ENCODE data around the gene COL9A3. TPM values are rescaled to one million over a fixed set of nuclear protein-coding genes. Genes with fewer than 3 reads are reported as not detected.
A peak's percentile ranks its signal among the peaks of the same experiment; 100 is the strongest.
"Not testable (repeated sequence)": the region's sequence is repeated elsewhere in the genome, so short reads cannot be mapped to it uniquely, and the experiment has no call there.

The COL9A3 gene
- total and polyA plus RNA-seq, 8 donors: 2.3 to 107 (median 56.2) TPM

DNA sequence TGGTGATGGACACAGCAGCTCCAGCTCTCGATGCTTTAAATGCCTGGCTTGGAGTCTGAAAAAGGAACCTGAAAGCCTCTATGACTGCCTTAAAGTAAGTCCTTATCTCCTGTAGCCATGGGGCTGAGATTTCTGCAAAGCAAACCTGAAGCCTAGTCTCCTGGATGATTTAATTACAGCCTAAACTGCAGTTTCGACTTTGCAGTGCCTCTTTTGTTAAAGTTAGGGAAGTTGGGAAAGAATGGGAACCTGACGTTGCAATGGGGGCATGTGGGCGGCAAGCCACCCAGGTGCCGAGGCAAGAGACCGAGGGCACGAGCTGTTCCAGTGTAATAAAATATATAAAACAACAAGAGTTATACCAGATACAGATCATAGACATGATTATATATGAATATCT is 56.4 kb downstream of the COL9A3 start:
- Histone ChIP-seq H3K27me3 (peaks cover 0 to 9% of the 10 kb centered on the region in 2 donors), H3K36me3 (no peaks in the 10 kb centered on the region), H3K27ac (no peak overlapping the region), H3K4me1 (peaks cover 8 to 10% of the 10 kb centered on the region in 2 donors), H3K9me3 (no peaks in the 10 kb centered on the region), H3K4me3 (no peak overlapping the region)
- intact Hi-C loops (cut with DNase I): no loop called here
- no peak for DNase-seq
- no peak for ATAC-seq
- TF ChIP-seq, protein P1, sequence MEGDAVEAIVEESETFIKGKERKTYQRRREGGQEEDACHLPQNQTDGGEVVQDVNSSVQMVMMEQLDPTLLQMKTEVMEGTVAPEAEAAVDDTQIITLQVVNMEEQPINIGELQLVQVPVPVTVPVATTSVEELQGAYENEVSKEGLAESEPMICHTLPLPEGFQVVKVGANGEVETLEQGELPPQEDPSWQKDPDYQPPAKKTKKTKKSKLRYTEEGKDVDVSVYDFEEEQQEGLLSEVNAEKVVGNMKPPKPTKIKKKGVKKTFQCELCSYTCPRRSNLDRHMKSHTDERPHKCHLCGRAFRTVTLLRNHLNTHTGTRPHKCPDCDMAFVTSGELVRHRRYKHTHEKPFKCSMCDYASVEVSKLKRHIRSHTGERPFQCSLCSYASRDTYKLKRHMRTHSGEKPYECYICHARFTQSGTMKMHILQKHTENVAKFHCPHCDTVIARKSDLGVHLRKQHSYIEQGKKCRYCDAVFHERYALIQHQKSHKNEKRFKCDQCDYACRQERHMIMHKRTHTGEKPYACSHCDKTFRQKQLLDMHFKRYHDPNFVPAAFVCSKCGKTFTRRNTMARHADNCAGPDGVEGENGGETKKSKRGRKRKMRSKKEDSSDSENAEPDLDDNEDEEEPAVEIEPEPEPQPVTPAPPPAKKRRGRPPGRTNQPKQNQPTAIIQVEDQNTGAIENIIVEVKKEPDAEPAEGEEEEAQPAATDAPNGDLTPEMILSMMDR (IDR thresholded peaks at IDR 0.05): no peak

DNA sequence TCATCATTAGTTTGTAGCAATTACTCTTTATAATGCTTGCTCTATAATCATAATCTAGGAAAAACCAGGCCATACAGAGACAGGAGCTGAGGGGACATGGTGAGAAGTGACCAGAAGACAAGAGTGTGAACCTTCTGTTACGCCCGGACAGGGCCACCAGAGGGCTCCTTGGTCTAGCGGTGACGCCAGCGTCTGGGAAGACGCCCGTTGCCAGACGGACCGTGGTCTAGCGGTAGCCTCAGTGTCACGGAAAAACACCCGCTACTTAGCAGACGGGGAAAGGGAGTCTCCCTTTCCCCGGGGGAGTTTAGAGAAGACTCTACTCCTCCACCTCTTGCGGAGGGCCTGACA is 56.8 kb downstream of the COL9A3 start:
- ATAC-seq; H3K27me3 ChIP-seq; intact Hi-C loops (cut with DNase I); H3K4me1 ChIP-seq; H3K9me3 ChIP-seq; H3K36me3 ChIP-seq; H3K4me3 ChIP-seq: not testable (repeated sequence)
- peak overlapping the region in 1 of 2 donors; percentile 1 for H3K27ac ChIP-seq
- TF ChIP-seq, protein P1 (IDR thresholded peaks at IDR 0.05): peak; percentile 45 to 56
- peak in 2 of 4 donors; percentile 48 to 67 for DNase-seq

DNA sequence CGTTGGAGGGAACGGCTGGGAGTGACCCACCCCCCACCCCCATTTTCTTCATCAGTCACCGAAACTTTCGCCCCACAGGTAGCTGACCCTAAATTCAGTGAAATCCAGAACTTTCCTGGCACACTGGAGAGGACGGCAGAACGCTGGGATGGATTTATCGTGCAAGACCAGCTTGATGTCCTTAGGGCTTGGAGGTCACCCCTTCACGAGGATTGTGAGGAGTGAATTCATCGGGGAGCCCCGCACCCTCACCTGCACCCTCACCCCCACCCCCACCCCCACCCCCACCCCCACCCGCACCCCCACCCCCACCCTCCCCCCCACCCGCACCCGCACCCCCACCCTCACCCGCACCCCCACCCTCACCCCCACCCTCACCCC is 58.1 kb downstream of the COL9A3 start:
- no peaks in the 10 kb centered on the region for H3K9me3 ChIP-seq
- H3K4me1 ChIP-seq: peaks cover 8 to 10% of the 10 kb centered on the region in 2 donors
- peaks cover 0 to 16% of the 10 kb centered on the region in 2 donors for H3K36me3 ChIP-seq
- peaks cover 0 to 9% of the 10 kb centered on the region in 2 donors for H3K27me3 ChIP-seq
- H3K4me3 ChIP-seq: no peak overlapping the region
- intact Hi-C loops (cut with DNase I): no loop called here
- no peak for ATAC-seq
- TF ChIP-seq, protein P1 (IDR thresholded peaks at IDR 0.05): no peak
- DNase-seq: no peak
- H3K27ac ChIP-seq: no peak overlapping the region

DNA sequence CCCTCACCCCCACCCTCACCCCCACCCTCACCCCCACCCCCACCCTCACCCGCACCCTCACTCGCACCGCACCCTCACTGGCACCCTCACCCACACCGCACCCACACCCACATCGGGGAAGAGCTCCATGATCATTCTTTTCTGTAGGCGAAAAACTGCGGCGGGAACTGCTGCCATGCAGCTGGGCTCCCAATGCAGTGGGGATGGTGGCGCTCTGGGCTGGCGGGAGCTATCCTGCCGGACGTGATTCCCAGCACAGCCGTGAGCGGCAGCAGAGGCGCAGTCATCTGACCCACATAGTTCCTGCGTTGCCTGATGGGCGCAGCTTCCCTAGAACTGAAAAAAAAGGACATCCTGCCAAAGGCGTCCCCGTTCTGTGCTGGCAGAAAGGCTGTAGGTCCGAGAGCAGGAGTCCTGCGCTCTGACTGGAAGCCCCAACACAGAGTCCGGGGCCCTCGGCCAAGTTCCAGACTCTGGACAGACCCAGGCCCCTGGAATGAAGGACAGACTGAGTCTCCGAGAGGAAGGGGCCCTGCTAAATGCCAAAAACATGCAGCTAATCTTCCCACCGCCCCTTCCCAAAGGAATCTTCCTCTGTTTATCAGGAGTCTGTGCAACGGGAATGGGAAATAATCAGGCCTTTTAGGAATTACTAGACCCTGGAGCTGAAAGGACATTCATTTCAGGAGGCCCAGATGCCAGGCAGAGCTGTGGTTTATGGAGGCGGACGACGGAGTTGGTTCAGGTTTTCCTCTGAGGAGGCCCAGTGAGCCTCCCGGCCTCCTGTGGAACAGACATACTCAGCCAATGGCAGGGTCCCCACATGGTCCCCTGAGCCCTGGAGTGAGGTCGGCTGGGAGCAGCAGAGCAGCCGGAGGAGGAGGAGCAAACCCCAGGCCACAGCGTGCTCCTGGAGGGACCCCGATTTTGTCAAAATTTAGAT is 58.8 kb downstream of the COL9A3 start:
- DNase-seq: peak in 3 of 4 donors; percentile 61 to 85 (median 70)

DNA sequence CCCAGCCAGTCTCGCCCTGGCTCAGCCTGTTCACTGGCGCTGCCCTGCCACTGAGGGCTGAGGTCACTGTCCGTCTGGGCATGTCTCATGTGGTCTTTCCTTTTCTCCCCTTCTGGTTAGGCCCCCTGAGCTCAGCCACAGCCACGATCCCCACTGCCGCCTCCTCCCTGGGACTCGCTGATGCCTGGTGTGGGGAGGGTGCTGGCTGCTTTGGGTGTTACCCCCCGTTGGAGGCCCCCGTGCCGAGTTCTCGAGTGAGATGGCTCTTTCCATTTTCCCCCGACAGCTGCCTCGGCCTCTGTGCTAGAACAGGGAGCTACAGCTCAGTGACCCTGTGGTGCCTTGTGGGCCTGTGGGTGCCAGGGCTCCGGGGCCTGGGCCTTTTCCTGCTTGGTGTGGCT is 59.7 kb downstream of the COL9A3 start:
- Histone ChIP-seq H3K27ac (peak overlapping the region in 1 of 2 donors; percentile 48), H3K4me3 (no peak overlapping the region), H3K27me3 (peaks cover 0 to 4% of the 10 kb centered on the region in 2 donors), H3K36me3 (peaks cover 0 to 31% of the 10 kb centered on the region in 2 donors), H3K4me1 (peaks cover 8 to 10% of the 10 kb centered on the region in 2 donors), H3K9me3 (no peaks in the 10 kb centered on the region)
- ATAC-seq: no peak
- no peak for DNase-seq
- TF ChIP-seq, protein P1 (IDR thresholded peaks at IDR 0.05): no peak
- intact Hi-C loops (cut with DNase I): no loop called here

More for the DNA sequence above, 58.8 kb downstream of the COL9A3 start:
- Histone ChIP-seq H3K4me3 (no peak overlapping the region), H3K9me3 (no peaks in the 10 kb centered on the region), H3K4me1 (peaks cover 8 to 10% of the 10 kb centered on the region in 2 donors), H3K27me3 (peaks cover 0 to 9% of the 10 kb centered on the region in 2 donors), H3K27ac (peak overlapping the region; percentile 67 to 78), H3K36me3 (peaks cover 0 to 23% of the 10 kb centered on the region in 2 donors)
- TF ChIP-seq, protein P1 (IDR thresholded peaks at IDR 0.05): peak in 1 of 2 donors; percentile 22
- ATAC-seq: peak; percentile 75
- intact Hi-C loops (cut with DNase I): no loop called here
